Loucy (cell line): ENCODE data around the gene PRRX1.

Experiments used
- CTCF ChIP-seq: fragments of 200-600 bp; sonication (generic); conservative IDR thresholded peaks from 2 replicates; pipeline ENCODE4 v1.5.1; 2014; ENCODE audit warnings: mild to moderate bottlenecking, antibody characterized with exemption, low read length
- EZH2phosphoT487 ChIP-seq: fragments of 200-600 bp; IDR thresholded peaks from 2 replicates; pipeline ENCODE4 v1.6.1; 2018; ENCODE audit warnings: antibody characterized with exemption, mild to moderate bottlenecking, moderate library complexity, borderline replicate concordance

GRCh38 chr1:170686291-170686690, 22.4 kb downstream of the PRRX1 start:
- no peak for TF ChIP-seq CTCF
- TF ChIP-seq EZH2phosphoT487 = no peak
